Suppressor macrophage treated with lipopolysaccharide for 1 hour (primary cell): ENCODE results near the gene IGFN1.

Experiments used
- DNase-seq, 3 donors: peaks; one replicate each; pipeline ENCODE4 v3.0.0-alpha.2; 2020 to 2022

Gene IGFN1

GRCh38 chr1:201185527-201186128, 5.0 kb upstream of the IGFN1 start:
- no peak for DNase-seq

- peak; percentile 56 to 86 (median 84) for DNase-seq
These were observed 4.4 kb upstream of the IGFN1 start for GRCh38 chr1:201186192-201186591.

- no peak for DNase-seq
These were observed 1.5 kb upstream of the IGFN1 start for GRCh38 chr1:201189085-201189484.

- DNase-seq, result no peak
These were observed 619 bp upstream of the IGFN1 start for GRCh38 chr1:201190005-201190404.

GRCh38 chr1:201191653-201192260, 1.1 kb downstream of the IGFN1 start:
- DNase-seq, result peak; percentile 78 to 83 (median 78)

- DNase-seq, result no peak
These were observed 1.7 kb downstream of the IGFN1 start for GRCh38 chr1:201192261-201192788.

GRCh38 chr1:201194046-201194445, 3.4 kb downstream of the IGFN1 start:
- DNase-seq, result no peak

- no peak for DNase-seq
These were observed 8.0 kb downstream of the IGFN1 start for GRCh38 chr1:201198598-201198997.

GRCh38 chr1:201205036-201205435, 14.4 kb downstream of the IGFN1 start:
- no peak for DNase-seq

GRCh38 chr1:201206176-201206575, 15.6 kb downstream of the IGFN1 start:
- no peak for DNase-seq

GRCh38 chr1:201207046-201207445, 16.4 kb downstream of the IGFN1 start:
- no peak for DNase-seq

GRCh38 chr1:201208236-201208635, 17.6 kb downstream of the IGFN1 start:
- no peak for DNase-seq

- no peak for DNase-seq
These were observed 21.4 kb downstream of the IGFN1 start for GRCh38 chr1:201212056-201212455.

- no peak for DNase-seq
These were observed 21.9 kb downstream of the IGFN1 start for GRCh38 chr1:201212461-201213055.

GRCh38 chr1:201213106-201213770, 22.6 kb downstream of the IGFN1 start:
- DNase-seq, result no peak

- no peak for DNase-seq
These were observed 23.3 kb downstream of the IGFN1 start for GRCh38 chr1:201213926-201214325.

- DNase-seq, result peak in 1 of 3 donors; percentile 9
These were observed 23.8 kb downstream of the IGFN1 start for GRCh38 chr1:201214461-201214860.

- DNase-seq, result no peak
These were observed 24.3 kb downstream of the IGFN1 start for GRCh38 chr1:201214886-201215285.

GRCh38 chr1:201215531-201216357, 25.1 kb downstream of the IGFN1 start:
- DNase-seq, result no peak

- no peak for DNase-seq
These were observed 25.9 kb downstream of the IGFN1 start for GRCh38 chr1:201216395-201217085.

GRCh38 chr1:201217146-201217545, 26.5 kb downstream of the IGFN1 start:
- no peak for DNase-seq

- DNase-seq, result no peak
These were observed 27.2 kb downstream of the IGFN1 start for GRCh38 chr1:201217851-201218250.
